ENCODE data around the gene MVK.

- TF ChIP-seq EZH2 (IDR thresholded peaks at IDR 0.05; ENCODE audit: low read depth) (no peak), CTCF (conservative IDR thresholded peaks at IDR 0.05) (no peak)
Measured at GRCh38 chr12:109609342-109609741, 35.7 kb downstream of the MVK start.

Data from PC-9 (cell line).